Neural cell (in vitro differentiated cells): Measurements from ENCODE around the gene CALHM2.

Source experiments
- EP300 ChIP-seq: fragments of 450-650 bp; conservative IDR thresholded peaks from 2 replicates; pipeline ENCODE4 v1.6.1; 2014; ENCODE audit warnings: antibody characterized with exemption, mild to moderate bottlenecking, moderate library complexity; ENCODE audit not compliant: poor library complexity, severe bottlenecking
- POLR2AphosphoS5 ChIP-seq: IDR thresholded peaks from 2 replicates; pipeline ENCODE4 v1.6.1; 2012
- RAD21 ChIP-seq: fragments of 450-650 bp; conservative IDR thresholded peaks from 2 replicates; pipeline ENCODE4 v1.6.1; 2014; ENCODE audit warnings: antibody characterized with exemption, mild to moderate bottlenecking, moderate library complexity
- TAF1 ChIP-seq: IDR thresholded peaks from 2 replicates; pipeline ENCODE4 v1.6.1; 2012; ENCODE audit warnings: low read depth
- TF ChIP-seq, protein P1 (sequence below): fragments of 450-650 bp; IDR thresholded peaks from 2 replicates; pipeline ENCODE4 v1.5.1; 2014; ENCODE audit warnings: antibody characterized with exemption, mild to moderate bottlenecking, moderate library complexity; ENCODE audit not compliant: poor library complexity, severe bottlenecking
- TF ChIP-seq, protein P2 (sequence below): IDR thresholded peaks from 2 replicates; pipeline ENCODE4 v1.6.1; 2012; ENCODE audit warnings: borderline replicate concordance

DNA sequence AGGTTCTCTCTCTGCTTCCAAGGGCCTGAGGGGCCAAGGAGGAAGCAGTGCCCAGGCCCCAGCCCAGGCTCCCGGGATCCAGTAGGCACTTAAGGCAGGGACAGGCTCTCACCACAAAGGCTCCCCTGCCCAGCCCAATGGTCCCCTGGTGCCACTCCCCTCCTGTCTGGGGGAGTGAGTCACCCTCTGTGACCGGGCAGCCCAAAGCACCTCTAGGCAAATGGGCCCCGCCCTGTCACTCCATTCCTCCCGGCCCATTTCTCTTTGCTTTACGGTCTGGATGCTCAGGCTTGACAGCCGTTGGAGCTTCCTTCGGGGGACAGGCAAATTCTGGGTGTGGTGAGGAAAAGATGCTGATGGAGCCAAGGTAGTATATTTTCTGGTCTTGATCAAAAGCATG is 27.0 kb upstream of the CALHM2 start, which contains the start of gene CALHM3:
- TF ChIP-seq POLR2AphosphoS5 (no peak), TAF1 (no peak), RAD21 (no peak), EP300 (no peak)
- TF ChIP-seq, protein P1, sequence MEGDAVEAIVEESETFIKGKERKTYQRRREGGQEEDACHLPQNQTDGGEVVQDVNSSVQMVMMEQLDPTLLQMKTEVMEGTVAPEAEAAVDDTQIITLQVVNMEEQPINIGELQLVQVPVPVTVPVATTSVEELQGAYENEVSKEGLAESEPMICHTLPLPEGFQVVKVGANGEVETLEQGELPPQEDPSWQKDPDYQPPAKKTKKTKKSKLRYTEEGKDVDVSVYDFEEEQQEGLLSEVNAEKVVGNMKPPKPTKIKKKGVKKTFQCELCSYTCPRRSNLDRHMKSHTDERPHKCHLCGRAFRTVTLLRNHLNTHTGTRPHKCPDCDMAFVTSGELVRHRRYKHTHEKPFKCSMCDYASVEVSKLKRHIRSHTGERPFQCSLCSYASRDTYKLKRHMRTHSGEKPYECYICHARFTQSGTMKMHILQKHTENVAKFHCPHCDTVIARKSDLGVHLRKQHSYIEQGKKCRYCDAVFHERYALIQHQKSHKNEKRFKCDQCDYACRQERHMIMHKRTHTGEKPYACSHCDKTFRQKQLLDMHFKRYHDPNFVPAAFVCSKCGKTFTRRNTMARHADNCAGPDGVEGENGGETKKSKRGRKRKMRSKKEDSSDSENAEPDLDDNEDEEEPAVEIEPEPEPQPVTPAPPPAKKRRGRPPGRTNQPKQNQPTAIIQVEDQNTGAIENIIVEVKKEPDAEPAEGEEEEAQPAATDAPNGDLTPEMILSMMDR = no peak
- TF ChIP-seq, protein P2, sequence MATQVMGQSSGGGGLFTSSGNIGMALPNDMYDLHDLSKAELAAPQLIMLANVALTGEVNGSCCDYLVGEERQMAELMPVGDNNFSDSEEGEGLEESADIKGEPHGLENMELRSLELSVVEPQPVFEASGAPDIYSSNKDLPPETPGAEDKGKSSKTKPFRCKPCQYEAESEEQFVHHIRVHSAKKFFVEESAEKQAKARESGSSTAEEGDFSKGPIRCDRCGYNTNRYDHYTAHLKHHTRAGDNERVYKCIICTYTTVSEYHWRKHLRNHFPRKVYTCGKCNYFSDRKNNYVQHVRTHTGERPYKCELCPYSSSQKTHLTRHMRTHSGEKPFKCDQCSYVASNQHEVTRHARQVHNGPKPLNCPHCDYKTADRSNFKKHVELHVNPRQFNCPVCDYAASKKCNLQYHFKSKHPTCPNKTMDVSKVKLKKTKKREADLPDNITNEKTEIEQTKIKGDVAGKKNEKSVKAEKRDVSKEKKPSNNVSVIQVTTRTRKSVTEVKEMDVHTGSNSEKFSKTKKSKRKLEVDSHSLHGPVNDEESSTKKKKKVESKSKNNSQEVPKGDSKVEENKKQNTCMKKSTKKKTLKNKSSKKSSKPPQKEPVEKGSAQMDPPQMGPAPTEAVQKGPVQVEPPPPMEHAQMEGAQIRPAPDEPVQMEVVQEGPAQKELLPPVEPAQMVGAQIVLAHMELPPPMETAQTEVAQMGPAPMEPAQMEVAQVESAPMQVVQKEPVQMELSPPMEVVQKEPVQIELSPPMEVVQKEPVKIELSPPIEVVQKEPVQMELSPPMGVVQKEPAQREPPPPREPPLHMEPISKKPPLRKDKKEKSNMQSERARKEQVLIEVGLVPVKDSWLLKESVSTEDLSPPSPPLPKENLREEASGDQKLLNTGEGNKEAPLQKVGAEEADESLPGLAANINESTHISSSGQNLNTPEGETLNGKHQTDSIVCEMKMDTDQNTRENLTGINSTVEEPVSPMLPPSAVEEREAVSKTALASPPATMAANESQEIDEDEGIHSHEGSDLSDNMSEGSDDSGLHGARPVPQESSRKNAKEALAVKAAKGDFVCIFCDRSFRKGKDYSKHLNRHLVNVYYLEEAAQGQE = no peak
